Chondrocyte (in vitro differentiated cells): ENCODE data around the gene ZNF385A. TPM values are rescaled to one million over a fixed set of nuclear protein-coding genes. Genes with fewer than 3 reads are reported as not detected.

Experiments
- DNase-seq: peaks from one replicate; pipeline ENCODE4 v3.0.0; 2021; ENCODE audit warnings: mixed read lengths, low spot score
- H3K27ac Mint-ChIP-seq: one replicate; pipeline ENCODE4 v1.8.0; 2021; ENCODE audit warnings: mild to moderate bottlenecking, moderate library complexity, mixed read lengths; ENCODE audit not compliant: unreplicated experiment
- H3K27me3 Mint-ChIP-seq: 2 replicates; pipeline ENCODE4 v1.8.0; 2021; ENCODE audit warnings: low read depth, mixed read lengths
- H3K36me3 Mint-ChIP-seq: 2 replicates; pipeline ENCODE4 v1.8.0; 2021; ENCODE audit warnings: low read depth, mixed read lengths
- H3K4me1 Mint-ChIP-seq: 2 replicates; pipeline ENCODE4 v1.8.0; 2021; ENCODE audit warnings: low read depth, mild to moderate bottlenecking, mixed read lengths
- H3K4me3 Mint-ChIP-seq: one replicate; pipeline ENCODE4 v1.8.0; 2021; ENCODE audit warnings: mild to moderate bottlenecking, moderate library complexity, mixed read lengths; ENCODE audit not compliant: unreplicated experiment
- H3K9me3 Mint-ChIP-seq: 2 replicates; pipeline ENCODE4 v1.8.0; 2021; ENCODE audit warnings: low read depth, mixed read lengths
- total RNA-seq: library from RNA; stranded (reverse); gene quantifications from 3 replicates; pipeline ENCODE4 v1.2.1, GENCODE V29; 2021
- TF ChIP-seq, protein P1 (sequence below): fragments of 200-600 bp; sonication (generic); IDR thresholded peaks from 2 replicates; pipeline ENCODE4 v1.5.0; 2021; ENCODE audit warnings: antibody characterized with exemption, mild to moderate bottlenecking, moderate library complexity

ZNF385A gene
- total RNA-seq, 1 donor from 2014 or later: 6.8 TPM

DNA sequence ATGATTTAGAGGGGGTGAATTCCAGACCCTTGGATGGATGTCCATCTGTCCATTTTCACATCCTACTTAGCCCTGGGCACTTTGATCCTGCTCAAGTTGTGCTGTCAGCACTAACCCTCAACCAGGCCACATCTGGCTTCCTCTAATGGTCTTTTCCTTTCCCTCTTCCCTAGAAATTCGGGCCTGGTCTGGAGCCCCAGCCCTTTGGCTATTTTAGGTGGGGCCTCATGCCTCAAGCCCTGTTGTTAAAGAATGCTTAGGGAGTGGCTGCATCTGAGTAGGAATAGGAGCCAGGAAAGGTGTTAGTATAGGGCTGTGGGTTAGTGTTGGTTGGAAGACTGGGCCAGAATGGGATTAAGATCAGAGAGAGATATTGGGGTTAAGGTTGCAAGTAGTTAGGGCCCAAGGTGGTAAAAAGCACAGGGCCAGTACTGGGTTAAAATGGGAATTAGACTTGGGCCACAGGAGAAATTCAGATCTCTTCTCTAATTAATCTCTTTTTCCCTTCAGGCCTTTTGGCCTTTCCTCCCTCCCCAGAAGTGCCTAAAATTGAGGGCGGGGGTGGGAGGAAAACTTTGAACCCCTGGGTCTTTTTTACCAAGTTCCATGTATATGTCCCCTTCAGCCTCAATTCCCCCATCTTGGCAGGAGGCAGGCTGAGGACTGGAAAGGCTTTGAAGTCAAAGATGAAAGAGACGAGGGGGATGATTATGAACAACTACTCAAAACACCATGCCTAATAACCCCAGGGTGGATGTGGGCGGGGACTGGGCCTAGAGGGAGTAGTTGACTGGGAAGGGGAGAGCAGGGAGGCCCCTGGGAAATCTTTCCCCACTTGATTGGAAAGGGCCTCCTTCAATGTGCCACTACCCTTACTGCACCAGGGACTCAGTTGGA is 4.0 kb upstream of the ZNF385A start:
- no peak for DNase-seq
- Mint-ChIP-seq H3K4me1 (peaks cover 4% of the 10 kb centered on the region), H3K36me3 (no peaks in the 10 kb centered on the region), H3K27ac (no peak overlapping the region), H3K9me3 (no peaks in the 10 kb centered on the region), H3K4me3 (no peak overlapping the region), H3K27me3 (no peaks in the 10 kb centered on the region)
- TF ChIP-seq, protein P1, sequence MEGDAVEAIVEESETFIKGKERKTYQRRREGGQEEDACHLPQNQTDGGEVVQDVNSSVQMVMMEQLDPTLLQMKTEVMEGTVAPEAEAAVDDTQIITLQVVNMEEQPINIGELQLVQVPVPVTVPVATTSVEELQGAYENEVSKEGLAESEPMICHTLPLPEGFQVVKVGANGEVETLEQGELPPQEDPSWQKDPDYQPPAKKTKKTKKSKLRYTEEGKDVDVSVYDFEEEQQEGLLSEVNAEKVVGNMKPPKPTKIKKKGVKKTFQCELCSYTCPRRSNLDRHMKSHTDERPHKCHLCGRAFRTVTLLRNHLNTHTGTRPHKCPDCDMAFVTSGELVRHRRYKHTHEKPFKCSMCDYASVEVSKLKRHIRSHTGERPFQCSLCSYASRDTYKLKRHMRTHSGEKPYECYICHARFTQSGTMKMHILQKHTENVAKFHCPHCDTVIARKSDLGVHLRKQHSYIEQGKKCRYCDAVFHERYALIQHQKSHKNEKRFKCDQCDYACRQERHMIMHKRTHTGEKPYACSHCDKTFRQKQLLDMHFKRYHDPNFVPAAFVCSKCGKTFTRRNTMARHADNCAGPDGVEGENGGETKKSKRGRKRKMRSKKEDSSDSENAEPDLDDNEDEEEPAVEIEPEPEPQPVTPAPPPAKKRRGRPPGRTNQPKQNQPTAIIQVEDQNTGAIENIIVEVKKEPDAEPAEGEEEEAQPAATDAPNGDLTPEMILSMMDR: no peak

GRCh38 chr12:54387114-54387467 is 2.6 kb upstream of the ZNF385A start:
- Mint-ChIP-seq H3K36me3 (no peaks in the 10 kb centered on the region), H3K4me1 (peaks cover 4% of the 10 kb centered on the region), H3K27ac (no peak overlapping the region), H3K4me3 (no peak overlapping the region), H3K9me3 (no peaks in the 10 kb centered on the region), H3K27me3 (no peaks in the 10 kb centered on the region)
- TF ChIP-seq, protein P1: no peak
- no peak for DNase-seq

DNA sequence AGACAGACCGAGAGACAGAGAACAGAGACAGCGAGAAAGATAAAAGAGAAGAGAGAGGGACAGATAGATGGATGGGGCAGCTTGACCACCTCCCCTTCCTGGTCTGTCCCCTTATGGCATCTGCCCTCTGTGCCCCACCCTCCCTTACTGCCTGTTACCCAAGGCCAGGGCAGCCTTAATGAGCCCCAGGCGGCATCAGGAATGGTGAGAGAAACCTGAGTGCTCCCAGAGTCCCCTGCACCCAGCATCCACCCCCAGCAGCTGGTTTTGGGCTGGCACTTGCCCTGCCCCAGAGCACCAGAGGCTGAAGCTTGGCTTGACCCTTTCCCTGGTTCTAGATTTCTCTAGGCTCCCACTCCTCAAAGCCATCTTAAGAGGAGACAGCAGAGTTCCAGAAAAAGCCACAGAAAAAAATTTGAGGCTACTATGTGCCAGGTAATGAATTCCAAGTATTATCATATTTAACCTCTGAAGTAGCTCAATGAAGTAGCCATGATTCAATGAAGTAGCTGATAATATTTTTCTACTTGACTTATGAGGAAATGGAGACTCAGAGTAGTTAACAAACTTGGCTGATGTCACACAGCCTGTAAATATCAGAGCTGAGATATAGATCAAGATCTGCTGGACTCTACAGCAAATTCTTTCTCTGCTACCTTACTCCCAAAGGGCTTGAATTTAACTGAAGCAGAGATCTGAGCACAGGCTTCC is 2.0 kb upstream of the ZNF385A start:
- H3K27me3 Mint-ChIP-seq: no peaks in the 10 kb centered on the region
- no peaks in the 10 kb centered on the region for H3K36me3 Mint-ChIP-seq
- TF ChIP-seq, protein P1: no peak
- no peak overlapping the region for H3K4me3 Mint-ChIP-seq
- no peaks in the 10 kb centered on the region for H3K9me3 Mint-ChIP-seq
- no peak overlapping the region for H3K27ac Mint-ChIP-seq
- no peak for DNase-seq
- peaks cover under 1% of the 10 kb centered on the region for H3K4me1 Mint-ChIP-seq

DNA sequence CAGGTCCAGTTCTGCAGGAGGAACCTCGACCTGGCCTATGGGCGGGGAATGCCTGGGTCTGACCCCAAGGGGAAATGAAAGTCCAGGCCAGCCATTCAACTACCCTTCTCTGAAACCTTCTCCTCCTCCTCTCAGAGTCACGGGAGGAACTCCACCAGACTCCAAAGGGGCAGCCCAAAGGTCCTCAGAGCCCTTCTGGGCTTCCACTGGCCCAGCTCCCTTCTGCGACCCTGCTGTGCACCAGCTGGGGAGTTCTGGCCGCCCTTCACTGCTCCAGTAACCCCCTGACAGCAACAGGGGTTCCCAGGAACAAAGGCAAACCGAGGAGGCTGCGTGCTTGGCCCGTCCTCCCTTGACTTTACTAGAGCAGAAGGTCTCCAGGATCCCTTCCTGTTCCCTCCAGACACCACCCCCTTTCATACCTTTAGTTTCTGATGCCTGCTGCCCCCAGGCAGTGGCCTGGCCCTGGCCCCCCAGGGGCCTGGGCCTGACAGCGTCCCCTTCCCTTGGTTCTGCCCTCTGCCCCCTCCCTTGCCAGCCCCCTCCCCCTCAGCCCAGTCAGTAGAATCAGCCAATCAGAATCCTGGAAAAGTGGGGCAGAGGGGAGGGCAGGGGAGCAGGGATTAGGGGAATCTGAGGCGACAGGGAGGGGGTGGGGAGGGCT is 850 bp upstream of the ZNF385A start:
- Mint-ChIP-seq H3K4me1 (no peaks in the 10 kb centered on the region), H3K27ac (no peak overlapping the region), H3K9me3 (no peaks in the 10 kb centered on the region), H3K4me3 (no peak overlapping the region), H3K27me3 (no peaks in the 10 kb centered on the region), H3K36me3 (no peaks in the 10 kb centered on the region)
- no peak for DNase-seq
- TF ChIP-seq, protein P1: no peak

- DNase-seq: no peak
- H3K4me3 Mint-ChIP-seq: no peak overlapping the region
- H3K27ac Mint-ChIP-seq: no peak overlapping the region
- no peaks in the 10 kb centered on the region for H3K27me3 Mint-ChIP-seq
- no peaks in the 10 kb centered on the region for H3K9me3 Mint-ChIP-seq
- TF ChIP-seq, protein P1: no peak
- peaks cover 11% of the 10 kb centered on the region for H3K4me1 Mint-ChIP-seq
- H3K36me3 Mint-ChIP-seq: no peaks in the 10 kb centered on the region
These were observed 1.4 kb downstream of the ZNF385A start for GRCh38 chr12:54383041-54383609.
